NCI-H526 treated with DMSO at 0.1 percent for 48 hours (cell line): ENCODE results near the gene TEX10.
"Not testable (repeated sequence)": the region's sequence is repeated elsewhere in the genome, so short reads cannot be mapped to it uniquely, and the experiment has no call there.

ENCODE experiments used
- DNase-seq: peaks from one replicate; lab custom pipeline; 2025; lab: John Stamatoyannopoulos, UW

TEX10 gene

DNA sequence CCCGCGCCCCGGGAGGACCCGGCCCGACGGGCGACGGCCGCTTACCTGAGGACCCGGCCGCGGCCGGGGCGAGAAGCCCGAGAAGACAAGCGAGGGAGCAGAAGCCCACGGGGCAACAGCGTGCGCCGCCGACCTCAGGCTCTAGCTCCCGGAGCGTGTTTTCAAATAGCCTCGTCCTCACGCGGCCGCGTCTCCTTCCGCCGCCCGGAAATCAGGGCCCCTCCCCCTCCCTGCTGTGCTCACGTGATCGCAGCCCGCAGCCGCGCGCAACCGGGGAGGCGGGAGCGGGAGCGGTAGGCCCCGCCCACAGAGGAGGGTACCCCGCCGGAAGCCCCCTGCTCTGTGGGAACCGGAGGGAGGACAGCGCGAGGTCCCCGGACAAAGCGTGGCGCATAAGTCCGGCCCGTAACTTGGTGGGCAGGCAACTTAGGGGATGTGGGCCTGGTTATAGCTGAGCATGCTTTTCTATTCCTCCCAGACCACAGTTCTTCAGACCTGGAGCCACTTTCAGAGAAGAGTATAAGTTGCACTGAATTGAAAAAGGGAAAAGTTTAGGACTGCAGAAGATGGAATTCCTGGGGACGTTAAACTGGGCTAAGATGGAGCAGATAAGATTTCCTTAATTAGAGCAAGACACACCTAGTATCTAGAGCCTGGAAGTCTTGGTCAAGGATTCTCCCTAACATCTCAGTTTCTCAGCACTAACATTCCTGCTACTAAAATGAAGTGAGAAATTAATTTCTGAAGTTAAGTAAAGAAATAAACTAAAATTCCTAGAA lies at the start of gene TEX10:
Gene TEX10 (minus strand): TSS at position 216 of the 779 bp plus-strand sequence. CDS start 3,579 bp downstream, outside the sequence.
- peak; percentile 69 for DNase-seq

DNA sequence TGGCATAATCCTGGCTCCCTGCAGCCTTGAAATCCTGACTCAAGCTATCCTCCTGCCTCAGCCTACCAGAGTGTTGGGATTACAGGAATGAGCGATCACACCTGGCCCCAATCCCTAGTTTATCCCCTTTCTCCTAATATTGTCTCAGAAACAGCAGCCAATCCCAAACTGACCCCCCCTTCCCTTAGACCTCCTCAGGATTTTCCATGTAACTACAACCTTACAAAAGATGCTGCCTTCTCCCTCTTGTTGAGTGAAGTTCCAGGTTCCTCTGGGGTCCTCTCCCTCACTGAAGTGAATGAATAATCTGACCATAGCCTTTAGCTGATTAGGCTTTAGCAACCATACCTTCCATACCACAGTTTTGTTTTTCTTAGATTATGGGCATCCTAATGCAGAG lies 48.3 kb upstream of the TEX10 start:
- DNase-seq = no peak

- peak; percentile 45 for DNase-seq
These were observed 45.0 kb upstream of the TEX10 start for GRCh38 chr9:100397529-100398266.

DNA sequence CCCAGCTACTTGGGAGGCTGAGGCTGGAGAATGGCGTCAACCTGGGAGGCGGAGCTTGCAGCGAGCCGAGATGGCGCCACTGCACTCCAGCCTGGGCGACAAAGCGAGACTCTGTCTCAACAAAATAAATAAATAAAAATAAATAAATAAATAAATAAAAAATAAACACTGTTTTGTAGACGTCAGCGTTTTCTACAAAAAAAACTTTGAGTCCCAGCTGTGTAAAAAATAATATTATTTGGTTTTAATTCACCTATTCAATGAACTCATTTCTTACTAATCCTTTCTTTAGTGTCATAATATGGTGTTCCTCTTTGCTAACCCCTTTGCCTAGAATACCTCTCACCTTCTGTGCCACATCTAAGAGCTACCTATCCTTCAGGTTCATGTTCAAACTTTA lies 44.0 kb upstream of the TEX10 start:
- no peak for DNase-seq

DNA sequence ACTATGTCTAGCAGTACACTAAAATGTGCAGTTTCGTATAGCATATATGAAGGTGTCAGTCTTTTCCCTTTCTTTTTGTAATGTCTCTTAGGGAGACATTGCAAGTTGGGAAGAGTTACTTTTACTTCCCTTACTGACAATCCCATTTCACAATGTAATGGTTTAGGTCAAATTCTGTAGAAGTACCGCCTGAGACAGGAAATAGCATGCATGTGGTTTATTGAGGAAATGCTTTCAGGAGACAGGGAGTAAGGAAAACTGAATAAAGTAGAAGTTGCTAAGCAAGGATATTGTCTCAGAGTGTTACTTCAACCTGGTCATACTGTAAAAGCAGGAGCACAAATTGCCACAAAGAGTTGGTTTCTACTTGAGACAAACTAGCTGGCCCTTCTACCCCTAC lies 42.1 kb upstream of the TEX10 start:
- no peak for DNase-seq

DNA sequence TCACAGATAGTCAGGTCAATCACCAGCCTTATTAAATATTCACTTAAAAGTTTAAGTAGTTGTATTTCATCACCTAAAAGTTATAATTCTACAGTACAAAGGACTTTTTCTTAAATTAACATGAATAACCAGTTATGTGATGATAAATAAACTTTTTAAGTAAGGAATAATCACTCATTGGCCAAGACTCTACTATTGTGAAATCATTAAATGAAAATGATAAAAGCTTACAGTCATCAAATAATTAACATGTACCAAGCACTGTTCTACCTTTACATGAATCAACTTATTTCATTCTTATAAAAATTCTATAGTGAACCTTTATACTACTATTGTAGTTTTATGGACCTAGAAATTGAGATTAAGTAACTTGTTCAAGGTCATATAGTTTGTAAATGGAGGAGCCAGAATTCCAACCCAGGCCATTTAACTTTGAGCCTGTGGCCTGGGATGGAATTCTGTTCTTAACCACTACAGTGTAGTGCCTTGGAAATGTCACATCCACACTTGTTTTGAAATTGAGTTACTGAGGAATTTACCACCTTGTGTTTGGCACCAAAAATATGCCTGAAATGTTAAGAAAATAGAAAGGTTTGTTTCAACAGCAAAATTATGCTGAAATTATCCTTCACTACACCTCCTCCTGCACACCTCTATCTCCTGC lies 41.4 kb upstream of the TEX10 start:
- DNase-seq = no peak

- not testable (repeated sequence) for DNase-seq
These were observed 40.2 kb upstream of the TEX10 start for GRCh38 chr9:100392989-100393388.

DNA sequence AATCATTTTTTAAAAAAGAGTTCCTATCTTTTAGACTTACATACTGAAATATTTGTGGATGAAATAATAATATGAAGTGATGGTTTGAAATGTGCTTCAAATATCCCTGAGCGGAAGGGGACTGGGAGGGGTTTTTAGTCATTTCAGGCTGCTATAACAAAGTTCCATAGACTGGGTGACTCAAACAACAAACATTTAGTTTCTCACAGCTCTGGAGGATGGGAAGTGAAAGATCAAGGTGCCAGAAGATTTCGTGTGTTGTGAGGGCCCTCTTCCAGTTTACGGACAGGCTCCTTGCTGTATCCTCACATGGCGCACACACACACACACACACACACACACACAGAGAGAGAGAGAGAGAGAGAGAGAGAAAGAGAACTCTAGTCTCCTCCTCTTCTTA lies 27.1 kb upstream of the TEX10 start:
- no peak for DNase-seq

DNA sequence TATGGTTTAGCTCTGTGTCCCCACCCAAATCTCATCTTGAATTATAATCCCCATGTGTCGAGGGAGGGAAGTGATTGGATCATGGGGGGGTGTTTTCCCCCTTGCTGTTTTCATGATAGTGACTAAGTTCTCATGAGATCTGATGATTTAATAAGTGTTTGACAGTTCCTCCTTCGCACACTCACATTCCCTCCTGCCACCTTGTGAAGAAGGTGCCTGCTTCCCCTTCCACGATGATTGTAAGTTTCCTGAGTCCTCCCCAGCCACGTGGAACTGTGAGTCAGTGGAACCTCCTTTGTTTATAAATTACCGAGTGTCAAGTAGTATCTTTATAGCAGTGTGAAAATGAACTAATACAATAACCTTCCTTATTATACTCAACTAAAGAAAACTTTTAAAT lies 24.3 kb upstream of the TEX10 start:
- no peak for DNase-seq

- DNase-seq = no peak
These were observed 22.9 kb upstream of the TEX10 start for GRCh38 chr9:100375658-100376057.

GRCh38 chr9:100372648-100373047 lies 19.9 kb upstream of the TEX10 start:
- DNase-seq = no peak

DNA sequence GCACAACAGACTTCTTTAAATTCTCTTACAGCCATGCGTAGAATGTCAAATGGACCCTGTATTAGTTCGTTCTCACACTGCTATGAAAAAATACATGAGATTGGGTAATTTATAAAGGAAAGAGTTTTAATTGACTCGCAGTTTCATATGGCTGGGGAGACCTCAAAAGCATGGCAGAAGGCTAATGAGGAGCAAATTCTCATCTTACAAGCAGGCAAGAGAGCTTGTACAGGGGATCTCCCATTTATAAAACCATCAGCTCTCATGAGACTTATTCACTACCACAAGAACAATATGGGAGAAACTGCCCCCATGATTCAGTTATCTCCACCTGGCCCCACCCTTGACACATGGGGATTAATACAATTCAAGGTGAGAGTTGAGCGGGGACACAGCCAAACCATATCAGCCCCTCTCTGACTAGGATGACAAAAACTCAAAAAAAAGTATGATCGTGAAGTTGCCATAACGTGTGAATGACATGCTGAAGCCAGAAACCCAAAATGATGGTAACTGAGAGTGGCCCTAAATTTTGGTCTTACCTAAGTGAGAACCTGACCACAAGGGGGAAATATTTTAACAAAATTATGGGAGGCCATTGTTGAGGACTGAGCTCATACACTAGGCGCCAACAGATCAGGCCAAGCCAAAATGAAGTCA lies 17.5 kb upstream of the TEX10 start:
- no peak for DNase-seq

- DNase-seq = no peak
These were observed 15.9 kb upstream of the TEX10 start for GRCh38 chr9:100368672-100369071.

DNA sequence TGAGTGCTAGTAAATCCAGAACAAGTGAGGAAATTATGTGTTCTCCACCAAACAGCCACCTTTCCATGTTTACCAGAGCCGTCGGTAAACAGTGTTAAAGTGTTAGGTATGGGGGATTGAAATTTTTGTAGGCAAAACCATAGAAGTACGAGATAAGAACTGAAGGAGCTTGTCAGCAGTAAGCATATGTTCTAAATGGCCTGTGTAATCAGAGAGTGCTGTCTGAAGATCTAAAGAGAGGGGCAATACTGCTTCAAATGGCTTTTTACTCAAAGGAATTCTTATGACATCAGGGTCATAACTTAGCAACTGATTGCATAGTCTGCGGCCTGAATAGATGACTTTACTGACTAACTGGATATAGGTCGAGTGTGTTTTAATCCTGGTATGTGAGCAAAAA lies 13.4 kb upstream of the TEX10 start:
- DNase-seq = no peak

- DNase-seq = no peak
These were observed 11.3 kb upstream of the TEX10 start for GRCh38 chr9:100364013-100364412.

DNA sequence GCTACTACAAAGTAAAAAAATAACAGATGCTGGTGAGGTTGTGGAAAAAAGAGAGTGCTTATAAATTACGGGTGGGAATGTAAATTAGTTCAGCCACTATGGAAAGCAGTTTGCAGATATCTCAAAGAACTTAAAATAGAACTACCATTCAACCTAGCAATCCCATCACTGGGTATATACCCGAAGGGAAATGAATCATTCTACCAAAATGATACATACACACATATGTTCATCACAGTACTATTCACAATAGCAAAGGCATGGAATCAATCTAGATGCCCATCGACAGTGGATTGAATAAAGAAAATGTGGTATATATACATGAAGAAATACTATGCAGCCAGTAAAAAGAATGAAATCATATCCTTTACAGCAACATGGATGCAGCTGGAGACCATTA lies 6.3 kb upstream of the TEX10 start:
- DNase-seq = no peak

GRCh38 chr9:100357501-100357900 lies 4.8 kb upstream of the TEX10 start:
- DNase-seq = no peak

- DNase-seq = no peak
These were observed 2.8 kb upstream of the TEX10 start for GRCh38 chr9:100355561-100355960.

GRCh38 chr9:100354121-100354800 lies 1.5 kb upstream of the TEX10 start:
- no peak for DNase-seq

GRCh38 chr9:100352201-100352726 lies 478 bp downstream of the TEX10 start:
- no peak for DNase-seq

DNA sequence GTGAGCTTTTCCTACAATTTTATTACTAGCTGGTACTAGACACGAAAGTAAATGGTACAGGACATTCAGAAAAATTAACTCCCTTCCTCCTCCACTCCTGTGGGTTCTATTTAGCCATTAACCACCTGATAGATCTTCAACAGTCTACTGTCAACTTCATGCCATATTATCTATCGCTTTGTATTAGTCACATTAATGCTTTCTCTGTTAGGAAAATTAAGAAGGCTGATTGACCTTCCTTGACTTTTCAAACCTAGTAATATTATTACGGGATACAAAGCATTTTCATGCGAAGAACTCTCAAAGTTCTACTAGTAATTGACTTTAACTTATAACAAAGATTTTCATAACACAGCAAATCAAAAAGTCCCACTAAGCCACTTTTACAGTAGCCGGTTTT lies 1.2 kb downstream of the TEX10 start:
- no peak for DNase-seq

DNA sequence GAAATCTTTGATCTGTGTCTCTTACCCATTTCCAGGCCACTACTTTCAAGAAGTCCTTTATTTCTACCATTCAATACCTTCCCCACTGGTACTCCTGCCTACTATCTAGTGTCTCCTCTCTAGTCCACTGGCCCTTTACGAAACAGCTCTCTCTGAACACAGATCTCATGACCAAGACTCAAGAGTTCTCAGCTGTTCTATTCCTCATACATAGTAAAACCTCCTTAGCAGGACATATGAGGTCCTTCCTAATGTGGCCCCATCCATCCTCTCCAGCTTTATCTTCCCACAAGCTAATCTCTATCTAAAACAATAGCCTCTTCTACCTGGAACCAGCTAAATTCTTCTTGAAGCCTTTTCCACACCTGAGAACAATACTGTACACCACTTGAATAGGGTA lies 2.6 kb downstream of the TEX10 start:
- DNase-seq = no peak
